NK-92 (cell line): ENCODE data around the gene SNX2.
A peak's percentile ranks its signal among the peaks of the same experiment; 100 is the strongest.
"Not testable (repeated sequence)": the region's sequence is repeated elsewhere in the genome, so short reads cannot be mapped to it uniquely, and the experiment has no call there.

Source experiments
- DNase-seq: peaks from one replicate; lab custom pipeline; 2025; ENCODE audit not compliant: unreplicated experiment; lab: John Stamatoyannopoulos, UW

Gene SNX2, protein sequence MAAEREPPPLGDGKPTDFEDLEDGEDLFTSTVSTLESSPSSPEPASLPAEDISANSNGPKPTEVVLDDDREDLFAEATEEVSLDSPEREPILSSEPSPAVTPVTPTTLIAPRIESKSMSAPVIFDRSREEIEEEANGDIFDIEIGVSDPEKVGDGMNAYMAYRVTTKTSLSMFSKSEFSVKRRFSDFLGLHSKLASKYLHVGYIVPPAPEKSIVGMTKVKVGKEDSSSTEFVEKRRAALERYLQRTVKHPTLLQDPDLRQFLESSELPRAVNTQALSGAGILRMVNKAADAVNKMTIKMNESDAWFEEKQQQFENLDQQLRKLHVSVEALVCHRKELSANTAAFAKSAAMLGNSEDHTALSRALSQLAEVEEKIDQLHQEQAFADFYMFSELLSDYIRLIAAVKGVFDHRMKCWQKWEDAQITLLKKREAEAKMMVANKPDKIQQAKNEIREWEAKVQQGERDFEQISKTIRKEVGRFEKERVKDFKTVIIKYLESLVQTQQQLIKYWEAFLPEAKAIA

DNA sequence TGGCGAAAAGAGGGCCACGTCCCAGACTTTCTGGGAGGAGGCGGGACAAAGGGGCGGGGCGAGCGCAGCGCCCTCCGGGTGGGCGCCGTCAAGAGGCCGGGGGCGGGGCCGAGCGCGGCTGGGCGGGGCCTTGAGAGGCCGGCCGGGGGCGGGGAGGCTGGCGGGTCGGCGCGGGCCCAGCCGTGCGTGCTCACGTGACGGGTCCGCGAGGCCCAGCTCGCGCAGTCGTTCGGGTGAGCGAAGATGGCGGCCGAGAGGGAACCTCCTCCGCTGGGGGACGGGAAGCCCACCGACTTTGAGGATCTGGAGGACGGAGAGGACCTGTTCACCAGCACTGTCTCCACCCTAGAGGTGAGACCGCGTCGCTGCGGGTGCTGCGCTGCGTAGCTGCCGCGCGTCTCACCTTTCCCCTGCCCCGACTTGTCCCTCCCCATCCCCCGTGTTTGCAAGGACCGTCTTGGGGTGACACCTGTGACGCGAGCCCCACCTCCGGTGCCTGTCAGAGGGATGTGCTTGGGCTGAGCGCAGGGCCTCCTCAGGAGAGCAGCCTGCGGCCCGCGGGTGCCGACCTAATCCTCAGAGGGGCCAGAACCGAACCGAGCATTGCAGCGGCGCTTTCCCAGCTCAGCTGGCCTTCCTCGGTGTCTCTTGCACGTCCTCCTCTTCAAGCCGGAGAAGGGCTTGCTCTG is at the start of gene SNX2:
SNX2 (plus strand) TSS at position 220 of the 689 bp plus-strand sequence; CDS start at position 244, 24 bp downstream.
- peak; percentile 50 for DNase-seq

DNA sequence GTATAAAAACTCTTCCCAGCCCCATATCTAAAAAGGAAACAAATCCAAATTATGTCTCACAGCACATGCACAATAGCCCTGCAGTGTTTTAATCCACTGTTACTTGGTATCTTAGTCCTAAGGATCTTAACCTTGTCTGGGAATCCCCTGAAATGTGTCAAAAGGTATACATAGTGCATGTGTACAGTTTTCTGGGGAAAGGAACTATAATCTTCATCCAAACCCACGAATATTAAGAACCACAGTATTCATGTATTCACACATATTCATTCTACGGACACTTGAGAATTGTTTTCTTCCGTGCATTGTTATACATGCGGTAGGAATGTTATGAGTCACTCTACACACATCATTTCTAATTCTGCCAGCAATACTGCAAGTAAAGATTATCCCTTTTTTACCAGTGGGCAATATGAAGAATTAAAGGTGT is 47.8 kb upstream of the SNX2 start:
- no peak for DNase-seq

DNA sequence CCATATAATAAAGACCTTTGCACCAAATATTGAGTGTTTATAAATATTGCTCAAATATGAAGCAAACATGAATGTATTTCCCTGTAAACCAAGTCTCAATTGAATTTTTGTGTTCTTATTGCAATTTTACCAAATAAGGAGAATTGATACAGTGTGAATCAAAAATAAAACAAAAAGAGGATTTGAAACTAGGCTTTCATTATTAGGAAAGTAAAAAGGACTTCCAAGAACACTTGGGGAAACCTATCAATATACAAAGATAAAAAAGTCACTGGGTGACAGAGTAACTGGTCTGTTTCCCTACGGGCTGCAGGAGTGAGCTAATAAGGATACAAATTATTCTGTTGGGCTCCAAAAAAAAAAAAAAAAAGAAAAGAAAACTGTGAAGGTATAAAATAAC is 44.8 kb upstream of the SNX2 start:
- no peak for DNase-seq

DNA sequence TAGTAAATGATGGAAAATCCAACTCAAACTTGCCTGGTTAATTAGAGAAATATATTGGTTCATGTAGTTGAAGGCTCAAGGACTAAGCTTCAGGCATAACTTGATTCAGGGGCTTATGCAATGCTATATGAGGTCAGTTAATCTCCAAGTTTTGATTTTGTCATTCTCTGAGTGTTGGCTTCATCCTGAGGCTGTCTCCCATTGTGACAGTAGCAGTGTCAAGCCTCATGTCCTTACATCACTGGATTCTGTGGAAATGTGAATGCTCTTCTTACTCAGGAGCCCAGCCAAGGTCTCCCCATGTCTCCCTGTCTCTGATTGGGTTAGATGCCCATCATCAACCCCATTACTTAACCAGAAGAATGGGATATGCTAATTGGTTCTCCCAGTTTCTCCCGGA is 44.4 kb upstream of the SNX2 start:
- no peak for DNase-seq

DNA sequence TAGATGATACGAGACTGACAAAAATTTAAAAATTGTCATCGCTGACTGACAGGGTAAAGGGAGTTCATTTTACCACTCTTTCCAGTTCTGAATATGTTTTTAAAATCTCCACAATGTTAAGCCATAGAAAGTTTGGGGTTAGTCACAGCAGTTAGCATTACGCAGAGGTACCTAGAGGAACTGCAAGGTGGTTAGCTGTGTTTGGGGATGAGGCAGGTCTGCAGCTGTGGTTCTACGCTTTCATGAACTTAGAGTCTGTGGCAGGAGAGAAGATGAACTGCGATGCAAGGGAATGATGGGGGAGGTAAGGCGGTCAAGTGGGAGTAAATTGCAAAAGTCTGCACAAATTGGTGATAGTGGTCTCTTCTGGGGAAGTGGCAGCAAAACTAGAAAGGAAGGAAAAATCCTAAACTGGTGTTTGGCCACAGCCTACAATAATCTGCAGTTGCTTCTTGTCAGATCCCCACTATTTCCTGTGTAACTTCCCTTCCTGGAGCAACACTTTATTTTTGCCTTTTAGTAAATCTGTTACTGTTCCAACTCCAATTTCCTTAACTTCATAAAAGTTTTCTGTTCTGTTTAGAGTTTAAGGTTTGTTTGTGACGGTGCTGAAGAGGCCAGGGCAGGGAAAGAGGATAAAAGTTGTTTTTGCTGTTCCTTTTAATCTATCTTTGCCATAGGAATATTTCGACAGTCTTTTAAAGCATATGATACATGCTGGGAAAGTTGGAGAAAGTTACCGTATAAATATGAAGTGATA is 38.6 kb upstream of the SNX2 start:
- no peak for DNase-seq

DNA sequence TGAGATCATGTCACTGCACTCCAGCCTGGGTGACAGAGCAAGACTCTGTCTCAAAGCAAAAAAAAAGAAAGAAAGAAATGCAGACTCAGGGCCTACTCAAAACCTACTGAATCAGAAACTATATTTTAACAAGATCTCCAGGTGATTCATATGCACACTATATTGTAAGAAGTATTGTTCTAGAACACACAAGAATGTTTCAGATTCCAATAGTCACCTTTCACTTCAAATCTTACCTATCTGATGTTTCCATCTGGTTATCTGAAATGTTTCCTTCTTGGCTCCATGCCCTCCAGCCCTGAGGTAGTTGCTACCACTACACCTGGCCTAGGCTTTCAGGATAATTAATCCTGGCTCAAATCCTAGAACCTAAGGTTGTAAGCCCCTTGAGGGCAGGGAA is 36.8 kb upstream of the SNX2 start:
- no peak for DNase-seq

DNA sequence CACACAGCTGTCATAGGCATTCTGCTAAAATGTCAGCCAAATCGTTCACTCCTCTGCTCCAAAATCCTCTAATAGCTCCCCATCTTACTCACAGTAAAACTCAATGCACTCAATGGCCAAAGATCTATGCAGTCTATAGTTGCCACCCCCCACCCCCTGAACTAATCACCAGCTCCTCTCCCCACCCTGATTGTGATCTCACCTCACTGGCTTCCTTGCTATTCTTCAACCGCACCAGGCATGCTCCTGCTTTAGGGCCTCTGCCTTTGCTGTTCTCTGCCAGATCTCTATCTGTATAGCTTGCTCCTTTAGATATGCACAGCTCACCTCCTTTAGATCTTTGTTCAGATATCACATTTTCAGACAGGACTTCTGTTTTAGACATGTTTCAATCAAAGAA is 33.2 kb upstream of the SNX2 start:
- no peak for DNase-seq

DNA sequence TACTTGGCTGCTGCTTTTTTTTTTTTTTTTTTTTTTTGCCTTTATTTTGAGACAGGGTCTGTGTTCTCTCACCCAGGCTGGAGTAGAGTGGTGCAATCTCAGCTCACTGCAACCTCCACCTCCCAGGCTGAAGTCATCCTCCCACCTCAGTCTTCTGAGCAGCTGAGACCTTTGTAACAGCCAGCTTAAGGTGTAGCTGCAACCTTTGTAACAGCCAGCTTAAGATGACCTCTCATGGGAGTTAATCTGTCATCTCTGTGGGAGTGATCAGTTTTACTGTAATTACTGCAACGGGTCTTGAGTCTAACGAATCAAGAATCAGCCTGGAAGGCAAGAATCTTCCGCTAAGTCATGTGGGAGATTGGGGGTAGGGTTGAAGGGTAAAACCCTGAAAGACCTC is 31.6 kb upstream of the SNX2 start:
- DNase-seq = no peak

DNA sequence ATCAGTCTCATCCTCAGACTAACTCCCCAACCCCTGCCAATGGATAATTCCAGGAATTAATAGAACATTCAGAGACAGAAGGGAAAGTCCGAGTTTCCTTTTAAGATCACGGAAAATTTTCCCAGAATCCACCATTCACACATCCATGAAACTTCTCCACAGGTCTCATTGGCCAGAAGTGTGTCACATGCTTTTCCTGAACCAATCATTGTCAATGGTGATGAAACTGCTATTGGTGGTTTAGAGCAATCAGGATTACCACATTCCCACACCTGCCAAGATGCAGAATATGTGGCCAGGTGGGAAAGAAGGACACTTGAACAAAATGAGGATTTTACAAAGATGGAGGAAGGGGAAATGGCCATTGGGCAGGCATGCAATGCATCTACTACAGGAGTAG is 29.3 kb upstream of the SNX2 start:
- DNase-seq = no peak

DNA sequence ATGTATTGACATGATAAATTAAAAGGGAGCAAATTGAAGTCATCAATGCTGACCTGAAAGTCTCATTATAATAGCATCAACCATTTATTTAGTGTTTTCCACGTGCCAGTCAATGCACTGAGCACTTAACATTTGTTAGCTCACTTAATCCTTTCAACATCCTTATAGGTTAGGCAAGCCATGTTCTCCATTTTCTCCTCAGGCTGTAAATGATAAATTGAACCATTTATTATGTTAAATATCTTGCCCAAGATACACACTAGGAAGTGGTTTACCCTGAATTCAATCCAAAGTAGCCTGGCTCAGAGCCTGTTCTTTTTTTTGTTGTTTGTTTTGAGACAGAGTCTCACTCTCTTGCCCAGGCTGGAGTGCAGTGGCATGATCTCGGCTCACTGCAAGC is 25.0 kb upstream of the SNX2 start:
- DNase-seq = no peak

DNA sequence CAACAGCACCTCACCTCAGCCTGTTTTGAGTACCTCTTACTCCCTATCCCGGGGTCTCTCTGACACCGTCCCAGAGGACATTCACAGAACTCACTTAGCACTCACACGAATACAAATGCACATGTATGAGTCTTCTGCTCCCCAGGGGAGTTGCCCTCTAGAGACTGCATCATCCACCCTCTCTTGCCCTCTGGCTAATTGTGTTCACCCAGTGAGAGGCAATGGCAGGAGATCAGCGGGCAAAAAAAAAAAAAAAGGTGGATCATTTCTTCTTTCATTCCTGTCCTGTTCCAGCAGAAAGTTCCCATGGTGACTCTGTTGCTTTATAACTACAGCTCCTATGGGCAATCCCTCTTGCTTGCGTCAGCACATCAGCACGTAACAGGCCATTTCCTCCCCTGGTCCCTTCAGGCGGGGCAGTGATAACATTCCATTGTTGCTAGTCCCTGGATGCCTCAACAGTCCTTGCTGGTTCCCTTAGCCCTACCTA is 23.5 kb upstream of the SNX2 start:
- DNase-seq = no peak

DNA sequence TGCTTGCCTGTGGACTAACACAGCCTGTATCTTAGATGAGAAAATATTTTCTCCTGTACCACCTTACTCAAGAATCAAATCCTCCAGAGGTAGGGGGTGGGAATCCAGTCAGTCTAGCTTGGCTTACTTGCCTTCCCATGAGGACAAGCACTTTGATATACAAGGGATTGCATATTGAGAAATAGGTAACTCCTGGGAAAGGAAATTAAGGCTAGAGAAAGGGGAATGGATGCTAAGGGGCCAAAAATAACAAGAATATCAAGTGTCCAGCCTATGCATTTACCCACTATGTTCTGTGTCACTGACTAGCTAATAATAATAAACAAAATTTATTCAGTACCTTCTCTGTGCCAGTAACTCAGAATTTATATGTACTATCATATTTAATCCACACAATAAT is 21.4 kb upstream of the SNX2 start:
- no peak for DNase-seq

DNA sequence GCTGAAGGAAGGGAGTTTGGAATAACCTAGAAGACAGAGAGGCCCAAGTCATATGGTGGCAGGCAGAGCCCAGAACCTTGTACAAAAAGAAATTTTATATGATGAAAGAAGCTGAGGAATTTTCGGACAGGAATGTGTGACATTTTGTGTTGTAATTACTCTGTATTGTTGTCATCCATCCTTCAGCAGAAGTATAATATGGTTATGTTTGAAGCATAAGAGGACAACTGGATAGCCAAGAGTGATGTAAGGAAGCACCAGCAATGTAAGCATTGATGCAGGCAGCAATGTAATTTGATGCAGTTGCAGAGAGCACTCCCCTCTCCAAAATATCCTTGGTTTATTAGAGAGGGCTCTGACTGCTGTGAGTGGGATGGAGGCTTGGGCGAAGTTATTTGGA is 19.1 kb upstream of the SNX2 start:
- no peak for DNase-seq

DNA sequence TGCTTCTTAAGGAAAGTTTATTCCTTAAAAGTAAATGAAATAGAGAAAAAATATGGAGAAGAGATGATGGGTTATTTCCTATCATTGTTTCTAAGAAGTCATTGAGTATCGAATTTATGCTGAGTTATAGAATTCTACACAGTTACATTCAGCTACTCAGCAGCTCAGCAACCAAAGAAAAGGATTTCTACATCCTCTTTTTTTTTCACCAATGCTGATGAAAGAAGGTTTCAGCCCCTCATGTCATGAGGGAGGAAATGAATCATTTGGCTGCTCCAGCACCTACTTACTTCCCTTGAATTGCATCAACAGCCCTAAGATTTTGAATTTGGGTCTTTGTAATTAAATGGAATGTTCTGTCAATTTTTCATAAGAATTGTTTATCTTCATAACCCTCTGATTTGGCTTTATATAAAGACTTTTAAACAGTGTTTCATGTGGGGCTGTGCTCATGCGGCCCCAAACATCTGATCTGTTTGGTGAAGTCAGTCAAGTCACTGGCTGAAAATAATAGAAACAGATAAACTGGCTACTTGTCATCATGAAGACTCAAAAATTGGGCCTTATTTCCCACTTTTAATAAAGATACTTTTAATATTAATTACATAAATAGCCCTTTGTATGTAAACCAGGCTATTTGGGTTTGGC is 18.5 kb upstream of the SNX2 start:
- DNase-seq = no peak

DNA sequence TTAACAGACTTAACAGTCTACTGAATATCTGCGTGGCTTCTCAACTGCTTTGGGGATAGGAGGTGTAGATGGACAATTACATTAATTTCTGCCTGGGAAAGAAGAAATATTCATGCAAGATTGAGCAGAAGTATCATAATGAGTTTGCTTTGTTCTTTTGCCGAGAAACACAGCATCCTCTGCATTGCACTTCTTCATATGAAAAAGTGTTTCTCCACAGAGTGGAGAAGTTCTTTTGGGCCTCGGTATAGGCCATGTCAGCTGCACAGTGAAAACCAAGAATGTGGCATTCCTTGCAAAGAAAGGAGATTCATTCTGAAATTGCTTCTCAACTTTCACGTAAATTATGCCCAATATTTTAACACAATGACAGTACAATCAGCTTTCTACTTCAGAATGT is 17.6 kb upstream of the SNX2 start:
- no peak for DNase-seq

DNA sequence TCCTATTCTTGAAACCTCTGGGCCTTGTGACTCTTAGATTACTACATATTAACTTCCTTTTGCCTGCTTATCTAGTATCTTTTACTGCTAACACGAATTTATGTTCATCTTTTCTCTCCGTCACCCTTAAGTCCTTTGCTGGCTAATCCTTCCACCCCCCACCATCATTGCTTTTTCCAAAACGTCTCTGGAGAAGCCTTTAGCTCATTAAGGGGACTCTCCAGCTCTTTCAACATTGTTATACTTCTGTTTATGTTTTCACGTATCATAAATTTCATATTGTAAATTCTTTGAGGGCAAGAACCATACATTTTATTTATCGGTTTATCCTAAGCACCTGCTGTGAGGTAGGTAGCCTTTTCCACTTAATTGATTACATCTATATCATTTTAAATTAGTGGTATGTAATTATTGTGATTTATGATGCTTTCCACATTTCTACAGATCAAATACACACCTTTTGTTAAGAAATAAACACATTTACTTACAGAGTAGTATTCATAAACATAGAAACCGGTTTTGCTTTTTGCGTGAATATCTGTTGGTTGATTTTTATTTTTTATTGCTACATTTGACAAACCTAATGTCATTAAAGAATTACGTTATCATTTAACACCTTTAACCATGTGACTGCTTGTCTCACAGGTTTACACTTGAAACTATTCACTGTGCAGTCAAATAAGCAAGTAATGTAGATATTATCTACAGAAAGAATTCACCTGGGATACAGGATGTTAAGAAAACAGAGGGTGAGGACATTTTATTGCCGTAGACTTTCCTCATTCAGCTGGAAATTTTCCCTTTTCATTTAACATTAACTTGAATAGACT is 15.4 kb upstream of the SNX2 start:
- no peak for DNase-seq

DNA sequence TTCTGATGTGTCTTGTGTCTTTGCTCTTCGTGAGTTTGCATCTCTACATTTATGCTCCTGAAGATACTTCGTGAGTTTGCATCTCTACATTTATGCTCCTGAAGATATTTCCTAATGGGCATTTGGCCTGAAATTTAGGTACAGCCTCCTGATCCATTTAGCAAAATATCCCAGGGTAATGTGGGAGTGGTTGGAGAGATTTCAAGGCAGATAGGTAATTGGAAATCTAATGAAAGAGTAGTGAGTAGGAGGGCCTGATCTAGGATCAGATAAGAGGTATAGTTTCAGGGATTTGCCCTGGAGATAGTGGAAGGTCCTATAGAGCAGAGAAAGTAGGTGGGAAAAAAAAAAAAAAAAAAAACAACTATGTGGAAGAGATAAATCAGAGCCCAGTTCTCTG is 14.6 kb upstream of the SNX2 start:
- DNase-seq = no peak

DNA sequence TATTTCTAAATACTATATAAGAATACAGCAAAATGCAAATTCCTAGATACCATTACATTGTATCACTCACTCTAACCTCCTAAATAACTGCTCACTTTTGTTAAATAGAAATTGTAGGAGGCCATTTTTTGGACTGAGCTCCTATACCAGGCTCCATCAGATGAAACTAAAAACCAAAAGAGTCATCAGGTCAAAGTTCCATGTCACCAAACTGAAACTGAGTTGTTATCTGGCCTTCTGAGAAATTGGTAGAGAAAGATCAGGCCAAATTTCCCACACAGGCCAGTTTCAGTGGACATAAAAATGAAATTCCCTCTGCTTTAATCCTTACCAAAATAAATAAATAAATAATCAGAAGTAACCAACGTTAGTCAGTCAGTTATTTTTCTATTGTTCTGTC is 13.8 kb upstream of the SNX2 start:
- no peak for DNase-seq

DNA sequence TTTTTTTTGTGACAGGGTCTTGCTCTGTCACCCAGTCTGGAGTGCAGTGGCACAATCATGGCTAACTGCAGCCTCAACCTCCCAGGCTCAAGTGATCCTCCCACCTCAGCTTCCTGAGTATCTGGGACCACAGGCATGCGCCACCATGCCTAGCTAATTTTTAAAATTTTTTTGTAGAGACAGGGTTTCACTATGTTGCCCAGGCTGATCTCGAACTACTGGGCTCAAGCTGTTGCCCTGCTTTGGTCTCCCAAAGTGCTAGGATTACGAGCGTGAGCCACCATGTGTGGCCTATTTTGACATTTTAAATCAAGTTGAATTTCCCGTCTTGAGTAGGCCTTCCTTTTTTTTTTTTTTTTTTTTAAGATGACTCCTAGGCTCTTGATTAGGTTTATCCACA is 13.0 kb upstream of the SNX2 start:
- not testable (repeated sequence) for DNase-seq

DNA sequence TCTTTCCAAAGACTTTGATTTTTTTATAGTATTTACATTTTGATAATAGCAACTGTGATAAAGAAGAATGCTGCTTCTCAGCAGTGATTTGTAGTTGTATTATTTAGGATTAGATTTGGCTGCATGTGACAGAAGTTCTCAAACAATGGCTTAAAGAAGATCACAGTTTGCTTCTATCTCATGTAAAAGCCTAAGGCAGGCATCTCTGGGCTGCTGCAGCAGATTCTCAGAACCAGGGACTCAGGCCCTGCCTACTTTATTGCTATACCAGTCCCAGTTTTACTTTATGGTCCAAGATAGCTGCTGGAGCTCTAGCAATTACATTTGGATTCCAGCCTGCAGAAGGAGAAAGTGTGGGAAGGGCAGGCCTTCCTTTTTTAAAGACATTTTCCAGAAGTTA is 8.8 kb upstream of the SNX2 start:
- DNase-seq = no peak
